NOMO-1 (cell line): ENCODE results near the gene PCGF3.
"Not testable (repeated sequence)": the region's sequence is repeated elsewhere in the genome, so short reads cannot be mapped to it uniquely, and the experiment has no call there.

ENCODE experiments used
- DNase-seq, 2 experiments: peaks; one replicate each; lab custom pipeline; 2025; ENCODE audit not compliant: unreplicated experiment in 2 of 2; lab: John Stamatoyannopoulos, UW

The PCGF3 gene

DNA sequence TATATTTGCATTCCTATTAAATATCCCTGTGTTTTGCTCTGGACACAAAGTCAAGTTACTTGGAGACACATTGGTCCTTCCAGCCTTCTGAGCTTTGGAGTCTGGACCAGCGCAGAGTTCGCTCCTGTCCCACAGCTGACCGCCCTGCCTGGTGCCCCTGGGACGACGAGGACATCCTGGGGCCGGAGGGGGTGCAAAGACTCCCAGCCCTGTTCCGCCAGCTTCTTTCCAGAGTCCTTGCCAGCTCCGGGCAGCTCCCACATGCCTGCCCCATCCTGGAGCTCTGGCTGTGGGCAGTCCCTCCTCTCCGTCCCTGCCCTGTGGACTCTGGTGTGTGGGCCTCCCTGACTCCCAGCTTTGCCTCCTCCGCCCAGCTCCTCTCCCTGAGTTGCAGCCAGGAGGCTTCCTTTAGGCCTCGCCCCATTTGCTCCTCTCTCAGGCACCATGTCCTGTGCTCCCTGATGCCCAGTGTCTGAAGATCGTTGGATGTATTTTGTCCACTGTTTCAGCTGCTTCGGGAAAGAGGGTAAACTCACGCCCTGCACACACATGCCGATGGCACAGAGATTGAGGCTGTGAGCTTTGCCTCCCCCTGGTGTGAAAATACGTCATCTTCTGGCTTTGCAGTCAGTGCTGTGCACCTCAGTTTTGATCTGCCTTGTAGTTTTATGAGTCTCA lies 4.9 kb upstream of the PCGF3 start:
- DNase-seq: no peak

DNA sequence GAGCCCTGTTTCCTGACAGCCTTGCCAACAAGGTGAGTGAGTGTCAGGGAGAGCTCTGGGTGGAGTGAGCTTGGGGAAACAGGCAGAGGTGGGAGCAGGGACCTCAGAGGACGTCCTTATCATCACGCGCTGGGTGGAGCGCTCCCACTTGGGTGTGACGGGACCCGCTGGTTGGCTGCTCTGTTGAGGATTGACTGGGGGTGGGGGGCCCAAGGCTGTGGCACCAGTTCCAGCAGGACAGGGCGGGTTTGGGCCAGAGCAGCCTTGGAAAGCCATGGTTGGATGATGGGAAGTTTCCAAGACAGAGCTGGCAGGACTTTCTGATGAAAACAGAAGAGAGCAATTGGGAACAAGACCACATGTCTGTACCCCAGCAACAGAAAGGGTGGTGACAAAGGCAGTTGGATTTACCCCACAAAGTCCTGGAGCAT lies 3.0 kb upstream of the PCGF3 start:
- DNase-seq: no peak

DNA sequence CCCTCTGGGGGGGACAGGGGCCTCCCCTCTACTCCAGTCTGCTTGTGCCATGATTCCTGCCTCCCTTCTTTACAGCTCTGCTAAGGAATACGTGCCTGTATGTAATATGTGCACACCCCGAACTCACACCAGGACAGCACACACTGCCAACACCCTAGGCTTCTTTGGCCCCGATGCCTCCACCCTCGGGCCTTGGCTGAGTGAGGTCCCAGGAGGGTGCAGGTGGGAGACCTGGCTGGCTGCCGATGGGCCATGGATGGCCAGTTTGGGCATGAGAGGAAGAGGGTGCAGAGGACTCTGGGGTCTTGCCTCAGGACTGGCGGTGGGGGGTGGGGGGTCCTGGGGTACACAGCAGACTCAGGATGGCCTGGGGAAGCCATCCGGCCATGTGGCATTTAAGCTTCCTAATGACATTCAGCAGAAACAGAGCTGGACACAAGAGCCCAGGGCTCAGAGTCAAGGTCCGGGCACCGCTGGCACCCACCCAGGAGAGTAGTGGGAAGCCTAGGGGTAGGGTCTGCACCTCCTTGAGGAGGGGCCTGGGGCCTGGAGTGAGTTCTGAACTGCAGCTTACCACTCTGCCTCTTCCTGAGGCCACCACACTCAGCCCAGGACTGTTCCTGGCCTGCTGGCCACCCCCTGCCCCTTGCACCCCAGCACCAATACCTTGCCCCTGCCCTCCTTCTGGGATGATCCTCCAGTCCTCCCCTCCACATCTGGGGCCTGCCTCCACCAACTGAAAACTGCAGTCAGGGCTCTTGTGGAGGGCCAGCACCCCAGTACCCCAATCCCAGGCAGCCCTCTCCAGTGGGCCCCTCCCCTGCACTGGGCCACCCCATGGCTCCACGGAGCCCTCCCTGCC lies 2.1 kb upstream of the PCGF3 start:
- no peak for DNase-seq

DNA sequence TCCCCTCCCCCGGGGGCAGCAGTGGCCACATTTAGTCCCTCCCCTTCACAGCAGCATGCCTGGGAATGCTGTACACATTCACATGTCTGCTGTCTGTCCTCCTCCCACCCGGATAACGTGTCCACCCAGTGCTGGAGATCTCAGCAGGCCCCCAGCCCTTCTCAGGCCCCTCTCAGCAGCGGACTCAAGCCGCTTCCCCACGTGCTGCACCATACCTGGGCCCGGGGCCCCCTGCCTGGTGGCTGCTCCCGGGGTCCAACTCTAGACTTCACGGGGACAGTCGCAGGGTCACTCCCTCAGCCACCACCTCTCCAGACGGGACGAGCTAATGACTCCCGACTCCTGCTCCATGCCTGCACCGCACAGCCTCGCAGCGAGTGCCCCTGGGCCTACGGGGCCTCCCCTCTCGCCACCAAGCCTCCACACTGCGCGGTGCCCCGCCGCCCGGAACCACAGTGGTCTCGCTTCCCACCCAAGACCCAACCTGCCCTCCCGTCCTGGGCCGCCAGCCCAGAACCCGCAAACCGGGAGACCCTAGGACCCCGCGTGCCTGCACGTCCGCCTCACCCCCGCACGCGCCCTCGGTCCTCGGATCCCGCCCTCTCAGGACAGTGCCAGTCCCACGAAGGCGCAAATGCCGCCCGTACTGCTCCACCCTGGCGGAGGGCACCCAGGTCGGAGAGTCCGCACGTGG lies 1.3 kb upstream of the PCGF3 start:
- DNase-seq: no peak

DNA sequence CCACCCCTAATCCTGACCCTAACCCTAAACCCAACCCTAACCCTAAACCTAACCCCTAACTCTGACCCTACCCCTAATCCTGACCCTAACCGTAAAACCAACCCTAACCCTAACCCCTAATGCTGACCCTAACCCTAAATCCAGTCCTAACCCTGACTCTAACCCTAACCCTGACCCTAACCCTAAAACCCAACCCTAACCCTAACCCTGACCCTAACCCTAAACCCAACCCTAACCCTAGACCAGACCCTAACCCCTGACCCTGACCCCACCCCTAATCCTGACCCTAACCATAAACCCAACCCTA lies 708 bp upstream of the PCGF3 start:
- no peak for DNase-seq

DNA sequence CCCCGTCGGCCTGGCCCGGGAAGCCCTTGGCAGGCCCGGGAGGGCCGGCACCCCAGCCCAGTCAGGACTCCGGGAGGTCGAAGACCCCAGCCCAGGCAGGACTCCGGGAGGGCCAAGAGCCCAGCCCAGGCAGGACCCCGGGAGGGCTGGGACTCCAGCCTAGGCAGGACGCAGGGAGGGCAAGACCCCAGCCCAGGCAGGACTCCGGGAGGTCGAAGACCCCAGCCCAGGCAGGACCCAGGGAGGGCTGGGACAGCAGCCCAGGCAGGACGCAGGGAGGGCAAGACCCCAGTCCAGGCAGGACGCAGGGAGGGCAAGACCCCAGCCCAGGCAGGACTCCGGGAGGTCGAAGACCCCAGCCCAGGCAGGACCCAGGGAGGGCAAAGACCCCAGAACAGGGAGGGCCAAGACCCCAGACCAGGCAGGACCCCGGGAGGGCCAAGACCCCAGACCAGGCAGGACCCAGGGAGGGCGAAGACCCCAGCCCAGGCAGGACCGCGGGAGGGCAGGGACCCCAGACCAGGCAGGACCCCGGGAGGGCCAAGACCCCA lies 526 bp downstream of the PCGF3 start:
- DNase-seq: not testable (repeated sequence)

DNA sequence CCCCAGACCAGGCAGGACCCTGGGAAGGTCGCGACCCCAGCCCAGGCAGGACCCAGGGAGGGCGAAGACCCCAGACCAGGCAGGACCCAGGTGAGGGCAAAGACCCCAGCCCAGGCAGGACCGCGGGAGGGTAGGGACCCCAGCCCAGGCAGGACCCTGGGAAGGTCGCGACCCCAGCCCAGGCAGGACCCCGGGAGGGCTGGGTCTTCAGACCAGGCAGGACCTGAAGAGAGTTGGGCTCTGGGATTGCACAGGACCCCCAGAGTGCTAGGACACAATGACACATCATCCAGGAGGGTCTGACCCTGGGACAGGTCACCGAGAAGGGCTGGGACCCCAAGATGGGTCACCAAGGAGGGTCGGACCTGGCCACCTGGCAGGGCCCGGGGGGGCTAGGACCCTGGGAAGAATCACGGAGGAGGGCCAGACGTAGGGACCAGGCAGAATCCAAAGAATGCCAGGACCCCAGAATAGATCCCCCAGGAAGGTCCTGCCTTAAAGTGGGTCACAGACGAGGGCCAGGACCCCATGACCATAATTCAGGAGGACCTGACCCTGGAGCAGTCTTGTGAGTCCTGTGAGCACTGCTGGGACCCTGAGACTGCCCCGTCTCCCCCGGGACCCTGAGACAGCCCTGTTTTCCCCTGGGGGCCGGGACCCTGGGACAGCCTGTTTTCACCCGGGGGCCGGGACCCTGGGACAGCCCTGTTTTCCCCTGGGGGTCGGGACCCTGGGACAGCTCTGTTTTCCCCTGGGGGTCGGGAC lies 1.4 kb downstream of the PCGF3 start:
- no peak for DNase-seq

DNA sequence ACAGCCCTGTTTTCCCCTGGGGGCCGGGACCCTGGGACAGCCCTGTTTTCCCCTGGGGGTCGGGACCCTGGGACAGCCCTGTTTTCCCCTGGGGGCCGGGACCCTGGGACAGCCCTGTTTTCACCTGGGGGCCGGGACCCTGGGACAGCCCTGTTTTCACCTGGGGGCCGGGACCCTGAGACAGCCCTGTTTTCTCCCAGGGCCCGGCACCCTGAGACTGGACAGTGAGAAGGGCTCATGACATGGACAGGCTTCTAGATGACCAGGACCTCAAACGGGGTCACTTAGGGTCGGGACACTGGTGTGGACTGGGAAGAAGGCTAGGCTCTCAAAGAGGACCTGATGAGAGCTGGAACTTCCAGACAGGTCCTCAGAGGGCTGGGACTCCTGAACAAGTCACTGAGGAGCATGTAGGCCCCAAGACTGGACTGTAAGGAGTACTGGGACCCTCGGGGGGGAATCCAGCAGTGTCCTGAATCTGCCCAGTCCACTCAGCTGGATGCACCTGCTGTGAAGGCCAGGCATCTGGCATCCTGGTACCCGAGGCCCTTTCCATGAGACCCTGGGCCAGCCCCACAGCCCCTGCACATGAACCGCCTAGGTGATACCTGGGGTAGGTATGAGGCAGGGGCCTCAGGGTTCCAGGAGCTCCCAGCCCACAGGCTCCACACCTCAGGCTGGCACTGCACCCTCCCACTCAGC lies 2.4 kb downstream of the PCGF3 start:
- no peak for DNase-seq

DNA sequence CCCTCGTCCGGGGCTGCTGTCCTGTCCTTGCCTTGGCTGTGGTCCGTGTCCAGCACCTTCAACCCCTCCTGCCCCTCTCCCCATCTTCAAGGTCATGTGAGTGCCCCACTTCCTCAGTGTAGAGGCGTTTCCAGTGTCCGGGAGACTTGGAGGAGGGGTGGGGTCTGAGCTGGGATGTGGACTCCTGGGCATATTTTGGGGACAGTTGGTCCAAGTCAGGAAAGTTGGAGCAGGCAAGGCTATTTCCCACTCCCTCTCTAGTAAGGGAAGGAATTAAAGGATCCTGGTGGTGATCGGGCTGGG lies 3.0 kb downstream of the PCGF3 start:
- no peak for DNase-seq

DNA sequence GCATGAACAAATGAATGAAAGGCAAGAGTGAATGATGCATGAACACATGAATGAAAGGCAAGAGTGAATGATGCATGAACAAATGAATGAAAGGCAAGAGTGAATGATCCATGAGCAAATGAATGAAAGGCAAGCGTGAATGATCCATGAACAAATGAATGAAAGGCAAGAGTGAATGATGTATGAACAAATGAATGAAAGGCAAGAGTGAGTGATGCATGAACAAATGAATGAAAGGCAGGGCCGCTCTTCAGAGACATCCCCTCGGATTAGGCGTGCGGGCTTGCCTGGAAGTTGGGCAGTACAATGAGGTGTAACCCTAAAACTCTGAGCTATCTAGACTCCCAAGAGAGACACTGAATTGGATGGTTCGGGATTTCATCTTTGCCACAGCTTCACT lies 3.7 kb downstream of the PCGF3 start:
- DNase-seq: no peak

GRCh38 chr4:710116-710515 lies 4.5 kb downstream of the PCGF3 start:
- DNase-seq: no peak

DNA sequence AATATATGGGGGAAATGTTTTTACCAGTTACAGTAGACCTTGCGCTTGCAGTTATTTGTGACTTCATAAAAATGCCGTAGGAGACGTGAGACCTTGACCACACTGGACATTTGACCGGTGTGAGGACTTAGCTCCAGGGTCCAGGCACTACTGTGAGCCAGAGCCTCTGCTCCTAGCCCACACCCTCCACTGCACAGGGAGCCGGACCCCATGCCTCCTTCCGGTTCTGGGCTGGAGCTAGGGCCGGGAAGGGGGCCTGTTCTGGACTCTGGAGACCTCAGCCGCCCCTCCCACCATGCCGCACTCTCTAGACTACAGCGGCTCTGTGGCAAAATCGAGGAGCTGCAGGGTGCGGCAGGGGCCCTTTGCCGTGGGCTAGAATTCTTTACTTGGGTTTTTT lies 5.3 kb downstream of the PCGF3 start:
- DNase-seq: no peak

DNA sequence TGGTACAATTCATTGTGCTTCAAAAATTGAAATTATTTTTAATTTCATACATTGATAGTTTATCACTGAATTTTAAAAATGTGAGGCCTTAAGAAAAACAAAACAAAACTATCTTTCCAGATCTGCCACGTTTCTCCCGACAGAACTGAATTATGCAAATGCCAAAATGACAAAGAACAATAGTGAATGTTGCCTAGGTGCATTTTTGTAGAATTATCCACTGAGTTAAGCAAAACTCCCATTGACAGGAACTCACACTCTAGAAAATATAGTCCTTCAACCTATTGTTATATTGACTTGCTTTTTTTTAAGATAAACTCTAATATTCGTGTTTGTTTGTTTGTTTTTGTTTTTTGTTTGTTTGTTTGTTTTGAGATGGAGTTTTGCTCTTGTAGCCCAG lies 6.5 kb downstream of the PCGF3 start:
- DNase-seq: no peak

- no peak for DNase-seq
These were observed 7.4 kb downstream of the PCGF3 start for GRCh38 chr4:712916-713632.

GRCh38 chr4:714087-714486 lies 8.5 kb downstream of the PCGF3 start:
- DNase-seq: no peak

DNA sequence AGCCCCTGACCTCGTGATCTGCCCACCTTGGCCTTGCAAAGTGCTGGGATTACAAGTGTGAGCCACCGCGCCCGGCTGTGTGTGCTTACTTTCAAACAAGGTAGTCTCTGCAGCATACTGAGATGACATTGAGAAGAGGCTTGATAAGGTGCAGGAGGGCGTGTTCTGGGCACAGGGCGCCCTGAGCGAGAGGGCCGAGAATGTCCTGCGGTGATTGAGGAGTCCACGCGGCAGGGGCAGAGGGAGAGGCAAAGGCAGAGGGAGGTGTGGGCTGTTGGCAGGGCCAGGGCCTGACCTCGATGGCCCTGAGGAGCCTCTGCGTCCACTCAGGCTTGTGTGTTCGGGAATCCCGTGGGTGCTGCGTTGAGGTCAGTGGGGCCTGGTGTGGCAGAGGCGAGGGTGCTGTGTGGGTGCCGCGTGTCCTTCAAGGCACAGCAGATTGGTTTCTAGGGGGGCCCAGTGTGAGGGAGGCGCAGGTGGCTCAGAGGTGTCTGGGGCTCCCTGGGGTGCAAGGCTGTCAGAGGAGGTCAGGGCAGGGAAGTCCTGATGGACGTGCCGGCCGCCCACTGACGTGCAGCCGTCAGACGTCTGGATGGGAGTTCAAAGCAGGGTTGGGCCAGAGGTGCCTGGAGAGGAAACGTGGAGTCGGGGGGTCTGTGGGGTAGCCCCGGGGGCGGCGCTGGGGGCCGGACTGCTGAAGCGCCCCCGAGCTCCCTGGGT lies 12.1 kb downstream of the PCGF3 start:
- DNase-seq: no peak

DNA sequence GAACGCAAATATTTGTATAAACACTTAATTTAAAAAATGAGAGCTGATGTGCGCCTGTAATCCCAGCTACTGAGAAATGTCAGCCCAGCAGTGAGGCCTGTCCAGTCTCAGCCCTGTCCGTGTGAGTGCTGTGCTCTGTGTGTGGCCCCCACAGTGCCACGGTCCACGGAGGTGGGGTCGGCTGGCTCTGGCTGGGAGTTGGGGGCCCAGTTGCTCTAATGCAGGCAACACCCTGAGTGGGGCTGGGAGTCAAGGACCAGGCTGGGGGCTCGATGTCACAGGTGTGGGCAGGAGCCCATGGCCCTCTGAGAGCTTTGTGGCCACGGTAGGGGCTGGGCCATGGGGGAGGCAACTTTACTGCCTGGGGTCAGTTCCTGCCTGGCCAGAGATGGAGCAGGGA lies 12.8 kb downstream of the PCGF3 start:
- DNase-seq: no peak

- DNase-seq: no peak
These were observed 14.7 kb downstream of the PCGF3 start for GRCh38 chr4:720111-720860.
